NCI-H774 (cell line): Measurements from ENCODE around the gene PXT1.
"Not testable (repeated sequence)": the region's sequence is repeated elsewhere in the genome, so short reads cannot be mapped to it uniquely, and the experiment has no call there.

Source experiments
- DNase-seq: peaks from one replicate; lab custom pipeline; 2025; lab: John Stamatoyannopoulos, UW

Gene PXT1, protein sequence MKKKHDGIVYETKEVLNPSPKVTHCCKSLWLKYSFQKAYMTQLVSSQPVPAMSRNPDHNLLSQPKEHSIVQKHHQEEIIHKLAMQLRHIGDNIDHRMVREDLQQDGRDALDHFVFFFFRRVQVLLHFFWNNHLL

DNA sequence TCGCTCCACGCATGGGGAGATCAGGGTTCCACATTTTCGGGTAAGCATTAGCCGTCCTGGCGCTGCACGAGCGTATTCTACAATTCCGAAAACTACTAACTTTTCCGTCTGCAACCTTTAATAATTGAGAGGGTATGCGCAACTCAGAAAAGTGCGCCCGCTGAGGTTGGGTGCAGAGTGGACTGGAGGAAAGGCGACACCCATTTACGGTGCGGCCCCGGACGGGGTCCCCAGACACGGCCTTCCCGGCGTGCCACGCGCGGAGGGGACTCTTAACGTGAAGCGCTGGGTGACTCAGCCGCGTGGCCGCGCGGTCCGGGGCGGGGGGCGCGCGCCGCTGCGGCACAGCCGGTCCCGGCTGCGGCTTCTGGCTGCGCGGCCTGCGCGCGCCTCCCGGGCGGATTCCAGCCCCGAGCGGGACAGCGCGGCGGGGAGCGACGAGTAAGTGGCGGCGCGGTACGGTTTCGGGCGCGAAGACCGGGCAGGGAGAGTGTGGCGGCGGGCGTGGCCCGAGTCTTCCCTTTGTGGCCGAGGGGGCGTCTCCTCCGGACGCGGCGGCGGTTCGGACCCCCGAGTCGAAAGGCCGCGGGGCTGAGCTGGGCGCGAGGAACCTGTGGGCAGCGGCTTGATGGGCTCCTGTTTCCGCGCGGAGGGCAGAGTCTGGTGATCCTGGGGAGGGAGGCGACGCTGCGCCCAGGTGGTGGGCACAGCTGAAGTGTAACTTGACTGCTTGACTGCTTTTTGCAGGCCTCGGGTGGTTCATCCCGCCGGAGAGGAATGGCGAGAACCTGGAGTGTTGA is at the start of gene PXT1, which contains the start of gene KCTD20:
Gene PXT1 (minus strand): TSS at position 184 of the 800 bp plus-strand sequence. CDS start 16,772 bp downstream, outside the sequence.
Gene KCTD20 (plus strand): TSS at position 330 of the 800 bp plus-strand sequence. CDS start 27,098 bp downstream, outside the sequence.
- DNase-seq, result peak; percentile 82

DNA sequence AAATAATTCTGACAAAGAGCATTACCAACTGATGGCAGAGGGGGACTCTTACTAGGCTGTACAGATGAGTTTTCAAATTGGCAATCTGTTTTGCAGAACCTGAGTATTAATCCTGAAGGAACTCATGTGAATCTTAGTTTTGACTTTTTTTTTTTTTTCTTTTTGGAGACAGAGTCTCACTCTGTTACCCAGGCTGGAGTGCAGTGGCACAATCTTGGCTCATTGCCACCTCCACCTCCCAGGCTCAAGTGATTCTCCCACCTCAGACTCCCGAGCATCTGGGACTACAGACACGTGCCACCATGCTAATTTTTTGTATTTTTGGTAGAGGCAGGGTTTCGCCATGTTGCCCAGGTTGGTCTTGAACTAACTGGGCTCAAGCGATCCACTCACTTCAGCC is 49.4 kb upstream of the PXT1 start:
- DNase-seq, result no peak

DNA sequence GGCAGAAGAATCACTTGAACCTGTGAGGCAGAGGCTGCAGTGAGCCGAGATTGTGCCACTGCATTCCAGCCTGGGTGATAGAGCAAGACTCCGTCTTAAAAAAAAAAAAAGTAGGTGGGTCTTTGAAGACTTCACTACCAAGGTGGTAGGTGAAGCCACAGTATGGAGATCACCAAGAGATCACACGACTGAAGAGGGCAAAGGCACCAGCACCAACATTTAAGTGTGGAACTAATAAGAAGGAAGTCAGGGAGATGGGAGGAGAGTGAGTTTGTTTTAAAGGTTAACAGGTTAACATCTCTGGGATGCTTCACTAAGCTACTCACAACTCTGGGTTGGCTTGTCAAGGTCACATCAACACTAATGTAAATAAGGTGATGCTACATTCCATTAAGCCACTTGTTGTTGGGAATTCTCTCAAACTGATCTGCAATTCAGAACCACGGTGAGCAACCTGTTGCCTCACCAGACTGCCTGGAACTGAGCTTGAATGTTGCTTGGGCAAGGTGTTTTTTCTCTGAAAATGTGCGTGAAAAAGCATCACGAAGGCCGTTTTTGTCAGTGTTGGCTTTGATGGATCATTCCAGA is 48.8 kb upstream of the PXT1 start:
- no peak for DNase-seq

DNA sequence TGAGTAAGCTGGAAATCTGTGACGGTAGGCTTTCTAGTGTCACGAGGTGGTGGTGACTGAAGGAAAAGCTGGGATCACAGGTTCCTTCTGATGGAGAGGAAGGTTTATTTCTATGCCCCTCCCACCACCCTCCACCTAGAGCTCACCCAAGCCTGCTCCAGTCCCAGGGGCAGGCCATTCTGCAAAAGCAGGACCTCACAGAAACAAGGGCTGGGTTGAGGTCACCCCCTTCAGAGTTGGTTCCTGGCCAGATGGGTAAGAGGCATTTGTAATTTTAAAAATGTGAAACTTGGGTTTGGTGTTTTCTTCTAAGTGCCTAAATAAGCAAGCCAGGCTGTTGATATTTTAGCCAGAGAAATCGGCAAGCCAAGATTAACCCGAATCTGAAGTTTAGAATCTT is 46.8 kb upstream of the PXT1 start:
- DNase-seq, result no peak

DNA sequence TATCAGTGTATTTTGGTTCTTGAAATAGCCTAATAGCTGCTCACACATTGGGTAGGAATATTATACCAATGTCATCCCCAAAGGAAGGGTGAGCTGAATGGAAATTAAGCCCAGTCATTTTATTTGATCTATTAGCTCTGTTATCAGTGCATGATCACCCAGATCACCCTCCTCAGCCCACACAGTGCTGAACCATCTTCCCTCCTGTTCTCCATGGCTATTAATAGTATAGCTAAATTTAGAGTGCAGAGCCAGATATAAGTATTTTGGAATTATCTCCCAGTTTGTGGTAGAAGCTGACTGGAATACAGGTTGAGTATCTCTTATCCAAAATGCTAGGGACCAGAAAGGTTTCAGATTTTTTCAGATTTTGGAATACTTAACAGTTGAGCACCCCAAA is 45.6 kb upstream of the PXT1 start:
- DNase-seq, result no peak

DNA sequence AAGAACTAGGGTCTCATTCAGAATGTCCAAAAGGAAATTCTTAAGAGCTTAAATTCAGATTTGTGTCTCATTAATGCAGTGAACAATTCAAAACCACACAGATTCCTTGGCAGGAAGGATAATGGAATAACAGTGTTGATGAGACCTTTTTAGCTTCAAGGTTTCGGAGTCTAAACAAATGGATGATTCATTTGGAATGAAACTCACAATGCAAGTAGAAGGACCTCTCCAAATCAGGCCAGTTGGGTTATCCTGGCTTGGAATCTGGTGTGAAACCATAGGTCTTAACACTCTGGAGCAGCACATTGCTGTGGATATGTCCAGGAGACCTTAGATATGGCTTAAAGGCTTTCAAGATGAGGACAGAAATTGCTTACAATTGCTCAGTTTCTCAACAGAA is 45.0 kb upstream of the PXT1 start:
- DNase-seq, result no peak

DNA sequence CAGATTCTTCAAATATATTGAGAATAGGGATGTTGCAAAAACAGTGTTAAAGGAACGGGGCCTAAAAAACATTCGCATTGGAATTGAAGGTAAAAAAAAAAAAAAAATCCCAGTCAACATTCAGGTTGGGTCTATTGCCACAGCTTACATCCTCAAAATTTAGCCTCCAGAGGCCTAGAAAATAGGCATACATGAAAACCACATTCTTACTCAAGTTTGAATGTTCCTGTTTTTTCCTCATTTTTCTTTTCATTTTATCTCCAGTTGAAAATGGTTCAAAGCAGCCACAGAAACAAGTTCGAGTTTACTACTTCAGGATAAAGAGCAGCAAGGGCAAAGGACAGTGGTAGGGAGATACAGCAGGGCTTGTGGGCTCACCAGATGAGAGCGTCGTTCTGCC is 42.1 kb upstream of the PXT1 start:
- no peak for DNase-seq

DNA sequence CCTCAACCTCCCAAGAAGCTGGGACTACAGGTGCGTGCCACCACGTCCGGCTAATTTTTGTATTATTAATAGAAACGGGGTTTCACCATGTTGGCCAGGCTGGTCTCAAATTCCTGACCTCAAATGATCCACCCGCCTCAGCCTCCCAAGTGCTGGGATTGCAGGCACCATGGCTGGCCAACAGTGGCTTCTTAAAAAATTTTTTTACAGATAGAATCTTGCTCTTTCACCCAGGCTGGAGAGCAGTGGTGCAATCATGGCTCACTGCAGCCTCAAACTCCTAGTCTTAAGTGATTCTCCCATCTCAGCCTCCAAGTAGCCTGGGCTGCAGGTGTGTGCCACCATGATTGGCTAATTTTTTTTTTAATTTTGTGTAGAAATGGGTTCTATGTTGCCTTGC is 40.7 kb upstream of the PXT1 start:
- DNase-seq, result not testable (repeated sequence)

DNA sequence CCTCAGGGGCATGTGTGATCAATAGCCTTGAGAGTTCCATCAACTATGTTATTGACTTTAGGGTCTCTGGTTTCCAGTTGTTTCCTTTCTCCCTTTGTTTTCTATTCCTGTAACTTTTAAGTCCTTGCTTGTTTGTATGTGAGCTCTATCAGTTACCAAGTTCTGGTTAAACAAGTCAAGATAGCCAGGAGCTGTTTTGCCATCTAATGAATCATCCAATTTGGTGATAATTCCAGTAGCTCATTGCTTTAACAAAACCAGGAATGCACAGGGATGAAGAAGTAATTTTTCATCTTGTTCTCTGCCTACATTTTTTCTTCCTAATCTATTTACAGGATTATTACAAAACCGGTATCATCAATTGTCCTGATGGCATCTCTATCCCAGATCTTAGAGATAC is 36.6 kb upstream of the PXT1 start:
- no peak for DNase-seq

DNA sequence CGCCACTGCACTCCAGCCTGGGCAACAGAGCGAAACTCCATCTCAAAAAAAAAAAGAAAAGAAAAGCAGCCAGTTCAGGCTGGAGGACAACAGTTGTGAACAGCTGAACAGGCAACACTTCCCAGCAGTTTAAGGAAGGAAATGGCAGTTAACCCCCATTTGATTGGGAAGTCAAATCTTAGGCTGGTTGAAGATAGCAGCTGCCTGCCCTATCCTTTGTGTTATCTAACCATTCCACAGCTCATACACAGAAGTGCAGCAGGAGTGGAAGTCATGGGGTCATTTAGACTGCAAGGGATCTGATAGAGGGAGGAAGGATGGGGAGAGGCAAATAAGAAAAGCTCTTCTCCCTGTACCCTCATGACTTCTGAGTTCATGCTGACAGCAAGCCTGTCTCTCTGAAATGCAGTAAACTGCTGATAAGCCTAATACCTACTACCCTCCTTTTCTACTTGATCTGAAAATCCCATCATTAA is 35.4 kb upstream of the PXT1 start:
- no peak for DNase-seq

DNA sequence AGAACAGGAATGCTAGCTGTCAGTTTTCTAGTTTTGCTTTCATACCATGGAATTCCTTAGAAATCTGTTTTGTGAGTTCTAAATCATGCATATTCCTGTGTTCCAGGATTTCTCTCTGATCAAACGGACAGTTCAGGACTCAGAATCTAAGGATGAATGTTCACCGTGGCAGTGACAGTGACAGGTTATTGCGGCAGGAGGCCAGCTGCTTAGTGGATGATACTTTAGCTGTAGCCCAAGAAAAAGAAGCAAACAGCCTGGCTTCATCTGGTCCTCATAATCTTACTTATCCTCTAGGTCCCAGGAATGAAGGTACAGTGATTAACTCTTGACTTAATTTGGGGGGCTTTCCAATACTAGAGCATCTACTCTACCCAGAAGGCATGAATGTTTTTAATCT is 27.3 kb upstream of the PXT1 start:
- DNase-seq, result no peak

DNA sequence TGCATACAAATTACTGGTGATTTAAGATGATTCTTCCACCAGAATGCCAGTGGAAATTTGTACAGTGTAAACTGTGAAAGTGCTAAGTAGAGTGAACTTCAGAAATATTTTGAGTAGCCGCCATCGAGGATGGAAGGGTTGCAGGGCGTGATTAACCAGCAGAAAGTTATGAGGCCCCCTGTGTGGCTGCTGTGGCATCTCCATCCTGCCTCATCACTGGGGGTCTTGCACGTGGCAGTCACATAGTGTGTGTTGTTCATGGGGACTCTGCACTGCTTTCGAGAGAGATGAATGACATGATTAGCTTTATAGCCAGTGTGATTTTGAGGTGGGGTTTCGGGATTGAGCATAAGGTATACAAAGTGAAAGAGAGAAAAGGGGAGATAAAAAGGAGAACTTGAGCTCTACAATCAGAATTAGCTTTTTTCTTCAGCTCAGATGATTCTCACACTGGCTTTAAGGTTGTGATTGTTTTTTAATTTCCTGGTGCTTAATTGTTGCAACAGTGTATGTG is 26.6 kb upstream of the PXT1 start:
- DNase-seq, result no peak

DNA sequence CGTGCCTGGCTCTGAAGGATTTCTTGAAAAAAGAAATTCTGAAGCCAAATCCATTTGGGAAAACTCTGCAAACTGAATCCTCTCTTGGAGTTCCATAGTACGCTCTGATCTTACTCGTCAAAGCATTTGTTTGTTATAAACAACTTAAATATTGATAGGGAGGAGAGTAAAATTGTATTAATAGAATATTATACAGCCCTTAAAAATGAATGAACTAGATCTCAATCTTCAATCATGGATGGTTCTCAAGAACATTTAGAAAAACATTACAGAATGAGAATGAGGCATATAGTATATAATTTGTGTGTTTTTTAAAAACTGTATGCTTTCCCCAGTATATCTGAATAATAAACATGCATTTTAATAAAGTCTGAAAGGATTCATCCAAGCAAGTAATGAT is 25.0 kb upstream of the PXT1 start:
- no peak for DNase-seq

DNA sequence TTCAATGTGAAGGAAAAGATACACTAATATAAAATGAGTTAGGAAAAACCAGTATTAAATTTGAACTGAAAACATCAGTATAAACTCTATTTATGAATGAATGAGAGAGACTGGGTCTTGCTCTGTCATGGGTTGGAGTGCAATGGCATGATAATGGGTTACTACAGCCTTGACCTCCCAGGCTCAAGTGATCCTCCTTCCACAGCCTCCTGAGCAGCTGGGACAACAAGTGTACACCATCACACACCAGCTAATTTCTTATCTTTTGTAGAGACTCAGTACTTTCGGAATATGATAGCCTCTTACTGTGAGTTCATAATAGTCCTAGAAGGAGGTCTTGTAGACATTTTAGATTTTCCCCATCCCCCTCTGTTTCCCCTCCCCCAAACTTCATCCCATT is 21.6 kb upstream of the PXT1 start:
- no peak for DNase-seq

DNA sequence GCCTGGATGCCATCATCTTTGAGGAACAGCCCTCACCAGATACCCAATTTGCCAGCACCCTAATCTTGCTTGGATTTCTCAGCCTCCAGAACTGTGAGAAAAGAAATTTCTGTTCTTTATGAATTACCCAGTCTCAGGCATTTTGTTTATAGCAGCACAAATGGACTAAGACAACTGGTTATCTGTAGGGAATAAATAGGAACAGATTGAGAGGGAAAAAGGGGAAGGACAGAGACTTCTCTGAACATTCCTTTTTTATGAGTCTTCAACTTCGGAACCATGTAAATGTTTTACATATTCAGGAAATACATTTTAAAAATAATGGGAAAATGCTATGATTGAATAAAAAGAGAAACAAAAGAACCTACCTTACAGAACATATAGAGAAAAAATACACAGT is 21.0 kb upstream of the PXT1 start:
- no peak for DNase-seq

DNA sequence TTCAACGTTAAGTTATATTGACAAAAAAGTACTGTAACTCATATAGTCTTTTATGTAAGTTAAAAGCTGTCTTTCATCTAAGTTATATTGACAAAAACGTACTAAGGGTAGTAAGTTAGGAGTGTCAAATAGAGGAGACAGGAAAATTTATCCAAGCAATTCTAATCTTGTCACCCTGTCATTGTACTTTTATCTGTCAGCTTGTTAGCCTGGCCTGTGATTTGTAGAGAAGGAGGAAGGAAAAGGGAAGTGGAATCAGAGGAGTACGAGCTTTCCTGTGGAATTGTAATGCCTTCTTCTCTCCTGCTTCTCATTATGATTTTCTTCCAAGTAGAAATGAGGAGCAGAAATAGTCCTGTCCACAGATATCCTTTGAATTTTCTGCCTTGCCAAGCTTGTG is 19.0 kb upstream of the PXT1 start:
- DNase-seq, result no peak

DNA sequence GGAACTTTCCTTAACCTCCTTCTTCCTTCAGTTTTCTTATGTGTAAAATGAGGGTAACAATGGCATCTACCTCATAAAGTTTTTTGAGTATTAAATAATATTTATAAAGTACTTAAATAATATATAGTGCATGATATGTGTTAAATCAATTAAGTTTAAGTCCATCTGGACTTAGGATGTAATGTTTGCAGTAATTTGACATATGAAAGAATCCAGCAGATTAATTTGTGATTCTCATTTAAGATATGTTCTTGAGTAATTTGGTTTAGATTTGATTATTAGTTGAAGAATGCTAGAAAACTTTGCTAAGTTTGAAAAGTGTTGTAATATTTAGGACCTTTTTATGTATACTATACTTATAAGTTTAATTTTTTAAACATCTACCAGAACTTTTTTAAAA is 18.3 kb upstream of the PXT1 start:
- DNase-seq, result no peak

DNA sequence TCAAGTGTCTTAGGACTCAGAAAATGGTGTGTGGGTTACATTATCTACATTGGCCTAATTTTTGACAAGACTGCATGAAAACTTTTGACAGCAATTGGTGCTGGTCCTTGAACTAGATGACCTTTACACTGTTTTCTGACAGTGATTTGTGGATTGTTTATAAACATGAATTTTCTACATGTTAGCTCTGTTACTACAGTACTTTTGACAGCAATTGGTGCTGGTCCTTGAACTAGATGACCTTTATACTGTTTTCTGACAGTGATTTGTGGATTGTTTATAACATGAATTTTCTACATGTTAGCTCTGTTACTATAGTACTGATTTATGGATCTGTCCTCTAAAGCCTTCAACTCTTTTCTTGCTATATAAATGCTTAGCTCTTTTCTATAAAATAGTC is 16.8 kb upstream of the PXT1 start:
- no peak for DNase-seq

DNA sequence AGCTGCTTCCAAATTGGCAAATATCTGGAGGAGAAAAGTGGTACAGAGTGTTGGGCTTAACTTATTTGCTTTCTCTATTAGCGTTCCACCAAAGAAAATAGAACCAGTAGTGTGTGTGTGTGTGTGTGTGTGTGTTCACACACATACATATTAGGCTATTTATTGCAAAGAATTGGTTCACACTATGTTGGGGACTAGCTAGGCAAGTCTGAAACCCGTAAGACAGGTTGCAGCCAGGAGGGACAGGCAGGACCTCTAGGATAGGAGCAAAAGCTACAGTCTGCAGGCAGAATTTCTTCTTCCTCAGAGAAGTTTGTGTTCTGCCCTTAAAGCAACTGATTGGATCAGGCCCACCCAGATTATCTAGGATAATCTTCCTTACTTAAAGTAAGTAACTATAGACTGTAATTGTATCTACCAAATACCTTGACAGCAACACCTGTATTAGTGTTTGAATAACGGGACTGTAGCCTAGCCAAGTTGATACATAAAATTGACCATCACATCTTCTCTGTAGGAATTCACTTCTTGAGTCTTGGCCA is 12.9 kb upstream of the PXT1 start:
- no peak for DNase-seq

DNA sequence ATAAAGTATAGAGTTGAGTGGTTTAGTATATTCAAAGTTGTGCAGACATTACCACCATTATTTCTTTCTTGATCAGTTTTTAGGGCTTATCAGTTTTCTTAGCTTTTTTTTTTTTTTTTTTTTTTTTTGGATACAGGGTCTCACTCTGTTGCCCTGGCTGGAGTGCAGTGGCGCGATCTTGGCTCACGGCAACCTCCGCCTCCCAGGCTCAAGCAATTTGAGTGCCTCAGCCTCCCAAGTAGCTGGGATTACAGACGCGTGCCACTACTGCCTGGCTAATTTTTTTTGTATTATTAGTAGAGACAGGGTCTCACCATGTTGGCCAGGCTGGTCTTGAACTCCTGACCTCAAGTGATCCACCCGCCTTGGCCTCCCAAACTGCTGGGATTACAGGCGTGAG is 10.2 kb upstream of the PXT1 start:
- DNase-seq, result not testable (repeated sequence)

DNA sequence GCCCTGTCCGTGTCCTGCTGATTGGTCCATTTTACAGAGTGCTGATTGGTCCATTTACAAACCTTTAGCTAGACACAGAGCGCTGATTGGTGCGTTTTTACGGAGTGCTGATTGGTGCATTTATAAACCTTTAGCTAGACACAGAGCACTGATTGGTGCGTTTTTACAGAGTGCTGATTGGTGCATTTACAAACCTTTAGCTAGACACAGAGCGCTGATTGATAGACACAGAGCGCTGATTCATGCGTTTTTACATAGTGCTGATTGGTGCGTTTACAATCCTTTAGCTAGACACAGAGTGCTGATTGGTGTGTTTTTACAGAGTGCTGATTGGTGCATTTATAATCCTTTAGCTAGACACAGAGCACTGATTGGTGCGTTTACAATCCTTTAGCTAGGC is 6.5 kb upstream of the PXT1 start:
- not testable (repeated sequence) for DNase-seq

DNA sequence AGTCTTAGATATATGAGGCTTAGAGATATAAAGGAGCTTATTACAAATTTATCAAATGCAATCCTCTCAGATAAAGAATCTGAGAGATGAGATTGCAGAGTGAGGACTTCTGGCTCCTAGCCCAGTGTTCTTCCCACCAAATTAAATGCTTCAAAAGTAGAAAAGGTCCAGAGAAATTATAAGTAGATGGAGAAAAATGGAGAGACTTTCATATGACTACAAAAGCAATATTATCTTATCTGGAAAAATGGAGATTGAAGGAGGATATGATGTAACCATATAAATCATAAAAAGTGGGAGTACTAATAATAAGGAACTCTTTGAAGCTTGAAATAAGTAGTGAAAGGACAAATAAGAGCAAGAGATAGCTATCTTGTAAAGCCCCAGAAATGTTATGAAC is 3.0 kb upstream of the PXT1 start:
- no peak for DNase-seq

DNA sequence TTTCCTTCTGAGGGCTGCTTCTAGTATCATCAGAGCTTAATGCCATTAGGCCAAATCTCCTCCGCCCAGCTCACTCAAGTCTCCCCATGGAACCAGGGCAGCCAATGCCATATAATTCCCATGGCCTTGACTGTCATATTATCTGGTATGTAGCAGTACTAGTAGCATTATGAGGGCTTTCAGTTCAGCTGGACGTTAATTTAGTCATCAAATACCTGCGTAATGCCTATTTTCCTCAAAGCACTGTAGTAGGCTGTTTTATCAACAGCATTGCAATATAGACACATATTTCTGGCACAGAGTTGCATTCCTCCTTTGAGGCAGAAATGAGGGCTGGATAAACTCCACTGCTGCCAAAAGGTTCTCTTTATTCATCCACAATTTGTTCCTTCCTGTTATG is 1.8 kb upstream of the PXT1 start:
- DNase-seq, result no peak
